ENCODE data around the gene CNGB1. TPM values are rescaled to one million over a fixed set of nuclear protein-coding genes. Genes with fewer than 3 reads are reported as not detected.

The CNGB1 gene
- total and polyA plus RNA-seq, 2 of the 13 experiments (the other 11 are each of a cell fraction or from before 2014, with no cell fraction given) = 0.02 to 0.15 TPM

- no peak for TF ChIP-seq BRF2 (CRISPR knock-in tag; IDR thresholded peaks at IDR 0.05)
- TF ChIP-seq, protein P1, sequence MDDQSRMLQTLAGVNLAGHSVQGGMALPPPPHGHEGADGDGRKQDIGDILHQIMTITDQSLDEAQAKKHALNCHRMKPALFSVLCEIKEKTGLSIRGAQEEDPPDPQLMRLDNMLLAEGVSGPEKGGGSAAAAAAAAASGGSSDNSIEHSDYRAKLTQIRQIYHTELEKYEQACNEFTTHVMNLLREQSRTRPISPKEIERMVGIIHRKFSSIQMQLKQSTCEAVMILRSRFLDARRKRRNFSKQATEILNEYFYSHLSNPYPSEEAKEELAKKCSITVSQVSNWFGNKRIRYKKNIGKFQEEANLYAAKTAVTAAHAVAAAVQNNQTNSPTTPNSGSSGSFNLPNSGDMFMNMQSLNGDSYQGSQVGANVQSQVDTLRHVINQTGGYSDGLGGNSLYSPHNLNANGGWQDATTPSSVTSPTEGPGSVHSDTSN (CRISPR knock-in tag; IDR thresholded peaks at IDR 0.05; ENCODE audit: borderline replicate concordance) = no peak
- no peak for TF ChIP-seq KLF6 (CRISPR knock-in tag; IDR thresholded peaks at IDR 0.05)
- no peak; the same call in 1 of the 2 replicates for TF ChIP-seq RXRA (CRISPR knock-in tag; IDR thresholded peaks at IDR 0.05)
- TF ChIP-seq, protein P2, sequence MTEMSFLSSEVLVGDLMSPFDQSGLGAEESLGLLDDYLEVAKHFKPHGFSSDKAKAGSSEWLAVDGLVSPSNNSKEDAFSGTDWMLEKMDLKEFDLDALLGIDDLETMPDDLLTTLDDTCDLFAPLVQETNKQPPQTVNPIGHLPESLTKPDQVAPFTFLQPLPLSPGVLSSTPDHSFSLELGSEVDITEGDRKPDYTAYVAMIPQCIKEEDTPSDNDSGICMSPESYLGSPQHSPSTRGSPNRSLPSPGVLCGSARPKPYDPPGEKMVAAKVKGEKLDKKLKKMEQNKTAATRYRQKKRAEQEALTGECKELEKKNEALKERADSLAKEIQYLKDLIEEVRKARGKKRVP (CRISPR knock-in tag; IDR thresholded peaks at IDR 0.05) = peak in 1 of 2 experiments; percentile 84; a peak in 2 of 4 replicates
- TF ChIP-seq ZNF30 (CRISPR knock-in tag; IDR thresholded peaks at IDR 0.05) = no peak
- TF ChIP-seq HCFC1 (IDR thresholded peaks at IDR 0.05; ENCODE audit: low read depth, low read length) = no peak
- no peak for TF ChIP-seq SOX6 (IDR thresholded peaks at IDR 0.05)
- peak; percentile 99 for TF ChIP-seq SOX6 (CRISPR knock-in tag; IDR thresholded peaks at IDR 0.05)
- no peak for TF ChIP-seq SIN3A (IDR thresholded peaks at IDR 0.05; ENCODE audit: borderline replicate concordance, low read depth, low read length)
- TF ChIP-seq ZNF709 (CRISPR knock-in tag; IDR thresholded peaks at IDR 0.05) = no peak
- peak; percentile 68; the same call in 1 of the 2 replicates for TF ChIP-seq ZNF788 (CRISPR knock-in tag; IDR thresholded peaks at IDR 0.05; ENCODE audit: borderline replicate concordance)
- TF ChIP-seq, protein P3, sequence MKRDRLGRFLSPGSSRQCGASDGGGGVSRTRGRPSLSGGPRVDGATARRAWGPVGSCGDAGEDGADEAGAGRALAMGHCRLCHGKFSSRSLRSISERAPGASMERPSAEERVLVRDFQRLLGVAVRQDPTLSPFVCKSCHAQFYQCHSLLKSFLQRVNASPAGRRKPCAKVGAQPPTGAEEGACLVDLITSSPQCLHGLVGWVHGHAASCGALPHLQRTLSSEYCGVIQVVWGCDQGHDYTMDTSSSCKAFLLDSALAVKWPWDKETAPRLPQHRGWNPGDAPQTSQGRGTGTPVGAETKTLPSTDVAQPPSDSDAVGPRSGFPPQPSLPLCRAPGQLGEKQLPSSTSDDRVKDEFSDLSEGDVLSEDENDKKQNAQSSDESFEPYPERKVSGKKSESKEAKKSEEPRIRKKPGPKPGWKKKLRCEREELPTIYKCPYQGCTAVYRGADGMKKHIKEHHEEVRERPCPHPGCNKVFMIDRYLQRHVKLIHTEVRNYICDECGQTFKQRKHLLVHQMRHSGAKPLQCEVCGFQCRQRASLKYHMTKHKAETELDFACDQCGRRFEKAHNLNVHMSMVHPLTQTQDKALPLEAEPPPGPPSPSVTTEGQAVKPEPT (CRISPR knock-in tag; IDR thresholded peaks at IDR 0.05; ENCODE audit: low read depth) = no peak
- TF ChIP-seq, protein P4, sequence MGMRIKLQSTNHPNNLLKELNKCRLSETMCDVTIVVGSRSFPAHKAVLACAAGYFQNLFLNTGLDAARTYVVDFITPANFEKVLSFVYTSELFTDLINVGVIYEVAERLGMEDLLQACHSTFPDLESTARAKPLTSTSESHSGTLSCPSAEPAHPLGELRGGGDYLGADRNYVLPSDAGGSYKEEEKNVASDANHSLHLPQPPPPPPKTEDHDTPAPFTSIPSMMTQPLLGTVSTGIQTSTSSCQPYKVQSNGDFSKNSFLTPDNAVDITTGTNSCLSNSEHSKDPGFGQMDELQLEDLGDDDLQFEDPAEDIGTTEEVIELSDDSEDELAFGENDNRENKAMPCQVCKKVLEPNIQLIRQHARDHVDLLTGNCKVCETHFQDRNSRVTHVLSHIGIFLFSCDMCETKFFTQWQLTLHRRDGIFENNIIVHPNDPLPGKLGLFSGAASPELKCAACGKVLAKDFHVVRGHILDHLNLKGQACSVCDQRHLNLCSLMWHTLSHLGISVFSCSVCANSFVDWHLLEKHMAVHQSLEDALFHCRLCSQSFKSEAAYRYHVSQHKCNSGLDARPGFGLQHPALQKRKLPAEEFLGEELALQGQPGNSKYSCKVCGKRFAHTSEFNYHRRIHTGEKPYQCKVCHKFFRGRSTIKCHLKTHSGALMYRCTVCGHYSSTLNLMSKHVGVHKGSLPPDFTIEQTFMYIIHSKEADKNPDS (CRISPR knock-in tag; IDR thresholded peaks at IDR 0.05) = peak; percentile 89; the same call in 1 of the 2 replicates
- peak; percentile 46; the same call in 1 of the 2 replicates for TF ChIP-seq HOXD1 (CRISPR knock-in tag; IDR thresholded peaks at IDR 0.05)
- no peak for TF ChIP-seq ZNF577 (CRISPR knock-in tag; IDR thresholded peaks at IDR 0.05; ENCODE audit: borderline replicate concordance, low read depth)
- TF ChIP-seq, protein P5, sequence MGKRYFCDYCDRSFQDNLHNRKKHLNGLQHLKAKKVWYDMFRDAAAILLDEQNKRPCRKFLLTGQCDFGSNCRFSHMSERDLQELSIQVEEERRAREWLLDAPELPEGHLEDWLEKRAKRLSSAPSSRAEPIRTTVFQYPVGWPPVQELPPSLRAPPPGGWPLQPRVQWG (CRISPR knock-in tag; IDR thresholded peaks at IDR 0.05; ENCODE audit: borderline replicate concordance, low read depth) = no peak
- TF ChIP-seq BCL6 (CRISPR knock-in tag; IDR thresholded peaks at IDR 0.05) = peak; percentile 83
- TF ChIP-seq ZFP82 (CRISPR knock-in tag; IDR thresholded peaks at IDR 0.05; ENCODE audit: borderline replicate concordance) = no peak
- no peak for TF ChIP-seq ZNF460 (CRISPR knock-in tag; IDR thresholded peaks at IDR 0.05; ENCODE audit: borderline replicate concordance)
- peak; percentile 61; the same call in 1 of the 2 replicates for TF ChIP-seq ZFX (CRISPR knock-in tag; IDR thresholded peaks at IDR 0.05; ENCODE audit: low read depth)
- TF ChIP-seq DPF2 (CRISPR knock-in tag; IDR thresholded peaks at IDR 0.05; ENCODE audit: borderline replicate concordance, low read depth) = peak; percentile 84
- no peak for TF ChIP-seq ZNF572 (CRISPR knock-in tag; IDR thresholded peaks at IDR 0.05)
Measured at GRCh38 chr16:57840833-57841232, 130.1 kb downstream of the CNGB1 start (continued).

Measured in HepG2 (cell line).